Right renal pelvis (tissue), 4 donors: ENCODE data around the gene PHLDB2. TPM values are rescaled to one million over a fixed set of nuclear protein-coding genes. Genes with fewer than 3 reads are reported as not detected.

Experiments
- DNase-seq, 4 donors: peaks; one replicate each; pipeline ENCODE4 v3.0.0-alpha.2; 2013; ENCODE audit warnings: low read depth in 4 of 4, low spot score in 3 of 4, missing footprints in 1 of 4
- polyA plus RNA-seq, 4 donors: library from polyadenylated mRNA; unstranded; fragments of 120-200 nt; gene quantifications; one replicate each; pipeline ENCODE4 v1.2.1, GENCODE V29; 2013; ENCODE audit not compliant: insufficient read length in 4 of 4

The PHLDB2 gene
- polyA plus RNA-seq, 4 donors = 80.1 to 96.5 (median 89.7) TPM

DNA sequence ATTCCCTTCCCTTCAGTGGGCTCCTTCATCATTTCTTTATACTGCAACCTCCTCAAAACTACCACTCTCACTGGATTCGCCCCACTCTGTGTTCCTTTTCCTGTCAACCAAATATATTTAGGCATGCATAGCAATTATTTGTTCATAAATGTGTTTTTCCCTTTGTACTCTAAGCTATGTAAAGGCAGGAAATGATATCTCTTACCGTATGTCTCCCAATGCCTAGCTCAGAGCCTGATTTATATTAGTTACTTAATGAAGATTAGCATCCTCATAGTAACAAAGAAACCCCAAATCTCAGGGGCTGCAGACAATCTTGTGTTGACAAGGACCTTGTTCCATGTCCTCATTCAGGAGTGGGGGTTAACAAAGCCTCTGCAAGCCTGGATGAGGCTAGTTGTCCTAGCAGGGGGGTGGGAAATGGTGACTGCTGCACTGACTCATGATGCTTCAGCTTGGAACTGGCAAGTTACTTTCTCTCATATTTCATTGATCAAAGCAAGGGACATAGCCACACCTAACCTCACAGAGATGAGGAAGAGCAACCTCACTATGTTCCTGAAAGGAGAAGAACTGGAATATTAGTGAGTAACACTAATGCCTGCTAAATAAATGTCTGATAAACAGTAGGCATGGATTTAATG is 15.2 kb downstream of the PHLDB2 start:
- no peak for DNase-seq

DNA sequence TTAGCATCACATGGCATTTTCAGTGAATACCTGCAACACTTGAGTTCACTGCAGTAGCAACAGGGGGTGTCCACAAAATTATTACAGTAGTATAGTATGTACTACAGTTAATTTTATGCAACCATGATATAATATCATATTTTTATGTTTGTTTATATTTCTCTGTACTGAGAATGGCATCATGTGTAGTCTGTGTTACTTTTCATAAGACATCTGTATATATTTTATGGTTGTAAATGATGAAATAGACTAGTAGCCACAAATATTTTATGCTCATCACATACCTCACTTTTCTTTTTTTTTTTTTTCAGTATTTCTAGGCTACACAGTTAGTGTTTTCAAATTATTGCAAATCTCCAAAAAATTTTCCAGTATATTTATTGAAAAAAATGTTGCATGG is 22.4 kb downstream of the PHLDB2 start:
- no peak for DNase-seq

DNA sequence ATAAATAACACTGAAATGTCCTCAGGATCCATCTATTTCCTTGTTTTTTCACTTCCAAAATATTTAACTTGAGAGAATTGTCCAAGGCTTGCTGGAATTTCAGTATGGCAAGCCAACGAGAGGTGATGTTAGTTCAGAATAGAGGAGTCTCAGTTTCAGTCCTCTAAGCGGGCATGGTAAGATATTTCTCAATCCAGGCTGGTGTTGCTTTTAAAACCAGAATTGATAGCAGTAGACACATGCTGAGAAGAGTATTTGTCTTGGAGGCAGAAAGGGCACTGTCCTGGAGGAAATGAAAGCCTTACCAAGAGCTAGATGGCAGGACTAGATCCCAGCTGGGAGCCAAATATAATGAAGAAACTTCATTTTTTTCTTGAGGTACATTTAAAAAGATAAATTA is 23.1 kb downstream of the PHLDB2 start:
- DNase-seq = no peak

DNA sequence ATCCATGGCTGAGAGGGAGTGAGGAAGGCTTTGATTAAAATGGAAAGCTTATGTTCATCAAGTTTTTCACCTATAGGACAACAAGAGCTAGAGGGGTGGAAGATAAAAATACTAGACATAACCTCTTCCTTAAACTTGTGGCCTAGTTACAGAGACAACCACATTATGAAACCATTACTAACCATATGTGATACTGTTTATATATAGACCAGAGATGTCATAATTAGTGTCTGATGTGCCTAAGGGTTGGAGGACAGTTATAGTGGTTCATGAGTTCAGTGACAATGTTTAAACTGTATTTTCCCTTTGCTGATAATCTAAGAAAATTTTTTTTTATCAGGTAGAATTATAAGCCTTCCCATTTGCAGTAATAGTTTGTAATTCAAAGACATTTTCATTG is 23.7 kb downstream of the PHLDB2 start:
- no peak for DNase-seq

DNA sequence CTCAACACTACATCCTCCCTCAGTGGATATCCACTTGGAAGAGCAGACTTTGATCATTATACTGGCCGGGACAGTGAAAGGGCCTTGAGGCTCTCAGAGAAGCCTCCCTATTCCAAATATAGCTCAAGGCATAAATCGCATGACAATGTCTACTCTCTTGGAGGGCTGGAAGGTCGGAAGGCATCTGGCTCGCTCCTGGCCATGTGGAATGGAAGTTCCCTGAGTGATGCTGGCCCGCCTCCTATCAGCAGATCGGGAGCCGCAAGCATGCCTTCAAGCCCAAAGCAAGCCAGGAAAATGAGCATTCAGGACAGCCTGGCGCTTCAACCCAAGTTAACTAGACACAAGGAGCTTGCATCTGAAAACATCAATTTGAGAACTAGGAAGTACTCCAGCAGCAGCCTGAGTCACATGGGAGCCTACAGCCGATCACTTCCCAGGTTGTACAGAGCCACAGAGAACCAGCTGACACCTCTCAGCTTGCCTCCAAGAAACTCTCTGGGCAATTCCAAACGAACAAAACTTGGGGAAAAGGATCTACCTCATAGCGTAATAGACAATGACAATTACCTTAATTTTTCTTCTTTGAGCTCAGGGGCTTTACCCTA is 25.4 kb downstream of the PHLDB2 start:
- DNase-seq = no peak

DNA sequence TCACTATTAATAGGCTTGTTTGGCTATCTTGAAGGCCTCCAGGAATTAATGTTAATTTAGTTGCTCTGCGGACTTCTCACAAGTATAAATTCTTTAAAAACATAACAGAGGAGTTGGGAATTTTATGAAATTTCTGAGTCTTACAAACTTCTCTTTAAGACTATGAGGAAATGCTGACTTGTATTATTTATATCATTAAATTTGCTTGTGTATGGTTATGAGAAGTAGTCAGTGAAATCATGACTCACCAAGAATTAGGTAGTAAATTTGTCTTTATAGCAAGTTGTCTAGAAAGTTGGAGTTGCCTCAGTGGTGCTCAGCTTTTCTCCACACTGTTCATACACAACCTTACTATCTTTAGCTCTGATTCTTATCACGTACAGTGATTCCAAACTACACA is 26.5 kb downstream of the PHLDB2 start:
- no peak for DNase-seq

DNA sequence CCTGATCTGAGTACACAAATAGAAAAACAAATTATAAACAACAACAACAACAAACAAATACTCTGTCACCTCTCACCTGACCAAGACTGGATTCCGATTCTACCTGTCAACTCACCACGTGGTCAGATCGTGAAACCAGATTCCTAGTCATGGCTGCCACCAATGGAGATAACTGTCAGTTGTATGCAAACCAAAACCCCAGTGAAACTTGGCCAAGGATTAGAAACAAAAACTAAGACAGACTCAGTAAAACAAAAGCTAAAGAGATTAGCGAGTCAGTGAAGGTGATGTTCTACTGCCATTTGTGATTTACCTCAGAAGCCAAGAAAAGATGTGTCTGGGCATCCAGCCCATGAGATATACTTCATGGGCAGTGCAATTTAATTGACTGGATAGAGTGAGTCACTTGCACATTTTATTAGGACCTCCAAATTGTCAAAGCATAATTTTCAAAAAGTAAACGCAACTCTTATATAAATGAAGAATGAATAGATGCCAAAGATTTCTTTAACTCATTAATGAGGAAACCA is 31.1 kb downstream of the PHLDB2 start:
- DNase-seq = no peak

DNA sequence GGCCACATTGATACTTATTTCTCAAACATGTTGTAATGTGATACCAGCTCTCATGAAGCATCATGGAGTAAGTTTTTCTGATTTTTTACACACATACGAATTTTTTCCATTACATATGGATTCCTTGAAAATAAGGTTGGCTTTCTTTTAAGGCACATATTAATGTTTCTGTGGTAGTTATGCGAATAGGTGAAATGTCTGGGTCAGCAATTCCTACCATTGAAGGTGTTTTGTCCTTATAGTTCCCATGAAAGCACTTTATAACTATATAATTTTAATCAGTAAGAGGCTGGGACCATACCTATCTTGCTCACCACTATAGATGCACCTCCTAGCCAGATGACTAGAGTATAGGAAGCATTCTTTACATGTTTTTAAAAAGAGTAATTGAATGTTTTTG is 33.0 kb downstream of the PHLDB2 start:
- DNase-seq = no peak

DNA sequence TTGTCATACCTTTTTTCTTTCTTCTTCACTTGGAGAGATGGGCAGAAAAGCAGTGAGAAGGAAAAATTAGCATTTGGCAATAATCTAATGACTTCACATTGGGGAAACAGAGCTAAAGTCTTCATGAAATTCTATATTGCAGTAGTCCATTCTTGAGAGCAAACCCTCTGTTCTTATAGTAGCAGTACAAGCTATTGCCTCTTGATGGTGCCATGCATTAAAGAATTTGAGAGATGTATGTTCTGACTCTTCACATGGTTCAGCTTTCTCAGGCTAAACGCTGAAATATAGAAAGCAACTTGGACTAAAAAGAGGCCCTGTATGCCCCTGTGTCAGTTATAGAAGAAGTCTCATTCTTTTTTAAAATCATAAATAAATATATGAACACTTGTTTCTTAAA is 36.0 kb downstream of the PHLDB2 start:
- no peak for DNase-seq

DNA sequence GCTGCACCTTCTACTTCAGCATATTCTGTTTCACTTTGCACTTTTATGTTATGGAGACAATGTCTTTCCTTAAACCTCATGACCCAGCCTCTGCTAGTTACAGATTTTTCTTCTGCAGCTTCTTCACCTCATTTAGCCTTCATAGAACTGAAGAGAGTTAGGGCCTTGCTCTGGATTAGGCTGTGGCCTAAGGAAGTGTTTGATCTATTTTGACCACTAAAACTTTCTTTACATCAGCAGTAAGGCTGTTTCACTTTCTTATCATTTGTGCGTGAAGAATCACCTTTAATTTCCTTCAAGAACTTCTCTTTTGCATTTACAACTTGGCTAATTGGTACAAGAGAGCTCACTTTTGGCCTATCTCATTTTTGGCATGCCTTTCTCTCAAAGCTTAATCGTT is 40.9 kb downstream of the PHLDB2 start:
- no peak for DNase-seq

DNA sequence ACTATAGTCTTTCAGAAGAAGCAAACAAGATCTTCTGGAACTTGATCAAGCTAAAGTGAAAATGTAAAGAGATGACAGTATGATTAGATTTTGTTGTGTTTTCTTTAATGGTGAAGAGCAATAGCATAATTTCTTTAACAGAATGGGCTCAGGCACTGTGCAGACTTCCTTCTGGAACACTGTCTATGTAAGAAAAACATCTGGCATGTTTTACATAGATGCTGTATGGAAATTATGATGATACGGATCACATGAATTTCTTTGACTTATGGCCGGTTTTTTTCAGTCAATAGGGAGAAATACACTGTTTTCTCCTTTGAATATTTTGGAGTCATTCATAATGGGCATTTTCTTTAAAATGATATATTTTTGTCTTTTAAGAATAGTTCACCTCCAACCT is 42.6 kb downstream of the PHLDB2 start:
- DNase-seq = no peak

DNA sequence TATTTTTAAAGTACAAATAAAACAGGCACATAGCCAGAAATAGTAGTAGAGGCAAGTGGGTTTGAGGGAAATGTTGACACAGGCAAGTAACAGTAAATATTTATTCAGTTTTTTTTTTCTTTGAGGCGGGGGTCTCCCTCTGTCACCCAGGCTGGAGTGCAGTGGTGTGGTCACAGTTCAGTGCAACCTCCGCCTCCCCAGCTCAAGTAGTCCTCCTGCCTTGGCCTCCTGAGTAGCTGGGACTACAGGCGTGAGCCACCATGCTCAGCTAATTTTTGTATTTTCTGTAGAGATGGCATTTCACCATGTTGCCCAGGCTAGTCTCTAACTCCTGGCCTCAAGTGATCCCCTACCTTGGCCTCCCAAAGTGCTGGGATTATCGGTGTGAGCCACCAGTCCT is 43.5 kb downstream of the PHLDB2 start:
- DNase-seq = no peak

DNA sequence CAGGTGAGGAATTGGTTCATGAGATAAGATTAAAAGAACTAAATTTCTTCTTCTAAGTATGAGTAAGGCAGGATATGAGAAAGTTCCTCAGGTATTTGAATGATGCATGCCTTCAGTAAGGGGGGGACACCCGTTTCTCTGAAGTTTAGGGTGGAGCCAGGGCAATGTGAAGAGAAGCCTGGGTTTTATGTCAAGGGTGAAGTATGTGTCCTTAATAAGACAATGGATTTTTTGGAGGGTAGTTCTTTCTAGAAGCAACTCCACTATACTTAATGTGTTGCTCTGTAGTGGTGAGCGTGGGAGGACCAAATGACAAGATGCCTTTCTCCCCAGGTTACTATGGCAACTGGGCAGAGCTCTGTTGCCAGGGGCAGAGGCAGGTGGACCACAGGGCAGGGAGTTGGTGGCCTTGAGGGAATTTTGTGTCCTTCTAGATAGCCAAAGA is 44.0 kb downstream of the PHLDB2 start:
- no peak for DNase-seq

DNA sequence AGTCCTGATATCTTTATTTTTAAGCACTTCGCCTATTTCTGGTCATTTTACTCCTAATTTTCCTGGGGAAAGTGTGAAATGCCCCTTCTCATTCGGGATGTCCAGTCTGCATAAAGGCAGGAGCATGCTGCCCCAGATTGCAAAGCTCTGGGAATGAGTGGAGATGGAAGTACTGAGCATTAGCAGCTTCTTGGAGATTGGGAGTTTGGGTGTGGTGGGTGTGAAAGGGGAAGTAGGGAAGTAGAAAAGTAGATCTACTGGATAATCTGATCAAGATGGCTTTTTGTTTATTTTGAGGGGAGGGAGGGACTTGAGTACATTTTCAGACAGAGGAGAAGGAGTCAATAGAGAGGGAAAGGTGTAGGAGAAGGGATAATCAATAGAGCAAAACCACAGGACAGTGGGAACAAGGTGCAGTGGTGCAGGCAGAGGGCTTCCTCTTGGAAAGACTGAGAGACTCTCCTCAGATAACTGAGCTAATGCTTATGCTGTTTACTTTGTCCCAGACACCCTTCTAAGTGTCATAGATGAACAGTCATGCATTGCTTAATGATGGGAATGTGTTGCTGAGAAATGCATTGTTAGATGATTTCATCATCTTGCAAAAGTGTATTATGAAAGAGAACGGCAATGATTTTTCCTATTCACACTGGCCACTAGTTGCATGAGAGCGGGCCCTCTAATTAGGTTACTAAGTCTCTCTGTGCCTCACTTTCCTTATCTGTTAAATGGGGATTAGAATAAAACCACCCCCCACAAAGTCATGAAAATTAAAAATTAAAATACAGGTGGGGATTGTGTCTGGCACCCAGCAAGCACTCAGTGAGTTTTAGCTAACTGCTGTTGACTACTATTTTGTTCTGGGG is 45.5 kb downstream of the PHLDB2 start:
- no peak for DNase-seq

DNA sequence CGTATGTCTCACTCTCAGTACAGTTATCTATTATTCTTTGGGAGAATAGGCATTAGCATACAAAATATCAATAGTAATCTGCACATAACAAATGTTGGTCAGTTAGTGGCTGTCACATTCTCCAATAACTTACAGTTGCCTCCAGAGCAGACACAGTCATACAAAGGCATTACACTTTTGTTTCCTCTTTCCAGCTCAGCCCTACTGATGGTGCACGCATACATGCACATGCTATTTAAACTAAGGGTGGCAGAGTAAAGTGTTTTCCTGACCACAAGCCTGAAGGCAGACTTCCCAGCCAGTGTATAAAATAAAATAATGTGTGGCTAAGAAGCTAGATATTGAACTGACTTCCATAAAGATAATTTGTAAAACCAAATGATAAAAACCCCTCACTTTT is 47.6 kb downstream of the PHLDB2 start:
- DNase-seq = no peak

DNA sequence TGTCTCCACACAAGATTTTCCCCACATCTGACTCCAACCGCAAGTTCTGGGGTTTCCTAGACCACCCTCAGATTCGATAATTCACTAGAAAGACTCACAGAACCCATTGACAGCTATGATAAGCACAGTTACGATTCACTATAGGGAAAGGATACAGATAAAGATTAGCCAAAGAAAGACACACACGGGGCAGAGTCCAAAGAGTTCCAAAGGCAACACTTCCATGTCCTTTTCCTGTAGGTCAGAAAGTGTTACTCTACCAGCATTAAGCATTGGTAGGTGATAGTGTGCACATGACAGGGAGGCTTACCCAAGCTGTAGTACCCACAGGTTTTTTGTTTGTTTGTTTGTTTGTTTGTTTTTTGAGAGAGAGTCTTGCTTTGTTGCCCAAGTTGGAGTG is 48.1 kb downstream of the PHLDB2 start:
- no peak for DNase-seq

DNA sequence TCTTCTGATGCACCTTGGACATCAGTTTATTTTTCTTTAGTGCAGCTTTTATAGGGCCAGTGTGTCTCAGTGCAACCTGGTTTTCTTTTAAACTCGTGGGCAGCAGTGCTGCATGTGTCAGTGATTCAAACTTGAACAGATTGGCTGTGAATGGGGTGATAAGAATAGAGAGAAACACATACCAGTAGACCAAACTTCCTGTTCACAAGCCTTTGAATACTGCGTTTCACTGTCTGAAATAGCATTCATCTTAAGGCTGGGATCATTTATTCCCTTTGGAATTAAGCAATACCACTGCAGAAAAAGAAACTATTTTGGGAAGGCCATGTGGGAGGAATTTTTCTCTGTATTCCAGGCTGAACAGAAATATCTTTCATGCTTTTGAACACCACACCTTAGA is 51.7 kb downstream of the PHLDB2 start:
- no peak for DNase-seq

DNA sequence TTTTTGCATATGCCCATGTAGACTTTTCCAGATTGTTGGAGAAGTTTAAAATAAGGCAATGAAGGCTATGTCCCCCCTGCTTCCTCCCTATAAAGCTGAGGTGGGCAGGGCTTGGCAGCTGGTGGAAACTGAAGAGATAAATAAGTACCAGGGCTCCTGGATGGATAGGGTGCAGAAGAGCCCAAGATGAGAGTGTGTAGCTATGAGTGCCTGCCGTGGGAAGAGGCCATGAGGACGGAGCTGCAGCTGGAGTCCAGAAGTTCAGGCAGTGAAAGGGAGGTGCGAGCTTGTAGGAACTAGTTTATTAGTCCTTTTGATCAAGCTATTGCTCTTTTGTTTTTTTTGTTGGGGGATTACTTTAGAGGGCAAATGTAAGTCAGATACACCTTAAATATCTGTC is 52.4 kb downstream of the PHLDB2 start:
- DNase-seq = no peak

DNA sequence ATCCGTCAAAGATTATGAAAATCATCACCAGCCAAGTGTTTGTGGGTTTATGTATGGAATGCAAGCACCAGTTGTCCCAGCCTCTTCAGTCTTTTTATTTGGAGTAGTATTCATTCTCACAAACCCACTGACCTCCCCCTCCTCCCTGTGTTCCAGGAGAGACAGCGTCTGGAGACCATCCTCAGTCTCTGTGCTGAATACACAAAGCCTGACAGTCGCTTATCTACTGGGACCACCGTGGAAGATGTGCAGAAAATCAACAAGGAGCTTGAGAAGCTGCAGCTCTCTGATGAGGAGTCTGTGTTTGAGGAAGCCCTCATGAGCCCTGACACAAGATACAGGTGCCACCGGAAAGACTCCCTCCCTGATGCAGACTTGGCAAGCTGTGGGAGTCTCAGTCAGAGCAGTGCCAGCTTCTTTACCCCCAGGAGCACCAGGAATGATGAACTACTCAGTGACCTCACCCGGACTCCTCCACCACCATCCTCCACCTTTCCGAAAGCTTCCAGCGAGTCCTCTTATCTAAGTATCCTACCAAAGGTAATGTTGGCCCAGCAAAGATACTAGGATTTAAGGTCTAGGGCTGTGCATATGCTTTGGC is 54.2 kb downstream of the PHLDB2 start:
- DNase-seq = no peak

DNA sequence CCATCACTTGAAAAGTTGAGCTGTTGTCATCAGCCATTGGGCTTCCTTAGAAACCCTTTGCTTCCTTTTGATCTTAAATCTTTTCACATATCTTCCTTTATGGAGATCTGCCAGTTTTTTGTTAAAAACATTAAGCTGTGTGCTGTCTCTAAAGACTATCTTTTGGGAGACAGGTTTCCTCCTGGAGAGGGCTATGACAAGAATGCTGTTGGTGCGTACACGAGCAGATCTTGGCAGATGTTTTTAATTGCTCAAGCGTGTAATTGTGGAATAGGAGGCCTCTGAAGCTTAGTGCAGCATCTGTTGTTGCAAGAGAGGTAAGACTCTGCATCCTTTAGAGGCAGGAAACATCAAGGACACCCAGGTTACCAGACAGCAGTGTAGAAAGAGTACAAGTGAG is 56.8 kb downstream of the PHLDB2 start:
- DNase-seq = no peak

DNA sequence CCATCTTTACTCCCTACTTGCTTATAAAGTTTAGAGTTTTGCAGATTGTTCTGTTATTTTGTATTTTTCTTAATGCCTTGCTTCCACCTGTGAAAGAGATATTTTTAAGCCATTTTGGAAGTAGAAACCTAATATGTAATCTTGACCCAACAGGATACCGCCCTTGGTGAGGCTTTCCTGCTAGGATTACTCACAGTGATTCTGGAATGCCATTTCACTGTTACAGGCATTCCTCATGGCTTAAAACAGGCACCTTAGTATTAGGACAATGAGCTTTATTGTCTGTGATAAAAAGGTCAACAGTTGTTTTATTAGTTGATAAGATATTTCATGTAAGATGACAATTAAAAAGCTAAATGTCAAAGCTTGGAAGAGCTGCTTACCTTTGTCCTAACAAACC is 58.2 kb downstream of the PHLDB2 start:
- no peak for DNase-seq
